GM18505 (cell line): Measurements from ENCODE around the gene MDM1.

Experiments used
- ATAC-seq: cut with Tn5 transposase; IDR thresholded peaks from one replicate; pipeline ENCODE4 v1.9.1; 2021; ENCODE audit not compliant: unreplicated experiment
- POLR2A ChIP-seq: IDR thresholded peaks from 4 replicates; pipeline ENCODE4 v1.6.1; 2011; ENCODE audit warnings: borderline replicate concordance; ENCODE audit not compliant: insufficient read depth, insufficient read length; ENCODE audit errors: extremely low read depth

The MDM1 gene

DNA sequence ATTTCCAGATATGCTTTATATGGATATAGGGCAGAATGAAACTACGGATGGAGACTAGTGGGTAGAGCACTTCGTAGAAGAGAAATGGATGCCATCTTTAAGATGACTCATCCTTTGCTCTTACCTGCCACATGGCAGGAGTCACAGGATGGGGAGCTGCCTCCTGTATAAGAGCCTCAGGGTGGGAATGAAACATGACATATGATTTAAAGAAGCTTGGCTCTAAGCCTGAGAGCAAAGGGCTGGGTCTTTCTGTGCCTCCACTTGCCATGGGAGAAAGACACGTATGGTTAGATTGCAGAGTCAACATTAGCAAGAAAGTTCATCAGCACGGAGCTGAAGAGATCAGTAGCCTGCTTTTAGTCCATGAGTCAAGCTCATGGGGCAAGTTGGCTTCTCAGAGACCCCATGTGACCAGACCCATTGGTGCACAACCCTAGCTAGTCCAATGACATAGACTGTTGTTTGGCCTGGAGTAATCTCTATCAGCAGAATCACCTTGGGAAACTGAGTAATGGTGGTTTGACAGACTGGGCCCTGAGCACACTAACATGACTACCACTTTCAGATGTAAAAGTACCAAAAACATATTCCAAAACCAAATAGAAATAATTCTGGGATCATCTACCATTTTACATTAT is 40.6 kb downstream of the MDM1 start:
- TF ChIP-seq POLR2A = no peak
- ATAC-seq = no peak

DNA sequence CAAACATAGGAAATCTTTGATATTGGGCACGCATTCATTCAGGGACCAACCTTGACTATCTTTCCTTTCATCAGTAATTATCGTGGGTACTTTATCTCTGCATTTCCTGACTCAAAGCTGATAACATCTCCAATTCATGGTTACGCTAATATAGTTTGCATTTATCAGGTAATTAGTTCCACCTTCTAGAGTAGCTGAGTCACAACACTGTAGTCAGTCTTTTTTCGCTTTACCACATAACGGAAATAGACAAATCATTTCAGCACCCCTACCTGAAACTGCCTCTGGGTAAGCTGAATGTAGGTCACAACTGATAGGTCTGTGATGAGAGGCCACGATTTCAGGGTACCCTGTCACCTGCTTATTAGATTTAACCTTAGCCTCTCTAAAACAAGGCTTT is 42.0 kb downstream of the MDM1 start:
- no peak for TF ChIP-seq POLR2A
- peak; percentile 97 for ATAC-seq

DNA sequence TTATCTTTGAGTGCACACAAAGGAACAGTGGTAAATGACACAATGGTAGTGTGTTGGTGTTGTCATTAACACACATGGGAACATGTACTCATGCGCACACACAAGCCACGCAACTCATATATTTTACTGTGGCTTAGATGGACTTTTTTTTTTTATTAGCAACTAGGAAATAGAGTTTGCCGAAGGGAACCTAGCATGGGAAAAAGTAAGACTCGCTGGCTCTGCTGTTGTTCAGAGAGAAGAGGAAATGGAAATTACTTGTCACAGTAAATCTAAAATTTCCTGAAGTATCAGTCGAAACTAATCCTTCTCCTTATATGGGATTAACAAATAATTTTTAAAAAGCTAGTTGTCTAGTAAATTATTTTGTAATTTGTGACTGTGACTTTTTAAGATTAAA is 45.1 kb downstream of the MDM1 start:
- ATAC-seq = no peak
- no peak for TF ChIP-seq POLR2A

DNA sequence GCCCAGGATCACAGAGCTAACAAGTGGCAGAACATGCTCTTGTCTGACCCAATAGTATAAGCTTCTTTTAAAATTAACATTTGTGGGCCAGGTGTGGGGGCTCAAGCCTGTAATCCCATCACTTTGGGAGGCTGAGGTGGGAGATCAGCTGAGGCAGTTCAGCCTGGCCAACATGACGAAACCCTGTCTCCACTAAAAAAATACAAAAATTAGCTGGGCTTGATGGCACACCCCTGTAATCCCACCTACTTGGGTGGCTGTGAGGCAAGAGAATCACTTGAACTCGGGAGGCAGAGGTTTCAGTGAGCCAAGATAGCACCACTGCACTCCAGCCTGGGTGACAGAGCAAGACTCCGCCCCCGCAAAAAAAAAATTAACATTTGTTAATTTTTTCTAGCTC is 45.8 kb downstream of the MDM1 start:
- TF ChIP-seq POLR2A = no peak
- no peak for ATAC-seq

DNA sequence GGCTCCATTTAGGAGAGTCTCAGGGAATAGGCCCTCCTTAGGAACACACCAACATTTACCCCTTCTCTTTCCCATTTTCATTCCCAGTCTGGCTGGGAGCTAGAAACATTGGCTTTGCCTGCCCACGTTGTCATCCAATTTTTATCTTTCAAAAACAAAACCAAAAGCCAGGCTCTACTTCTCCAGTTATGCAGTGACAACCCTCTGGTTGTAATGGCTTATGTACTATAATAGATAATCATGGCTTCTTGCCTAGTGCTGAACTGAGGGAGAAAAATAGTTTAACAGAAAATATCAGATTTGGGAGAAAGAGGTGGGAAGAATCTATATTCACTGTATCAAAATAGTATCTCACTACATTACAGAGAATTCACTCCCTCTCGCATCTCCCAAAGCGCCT is 46.6 kb downstream of the MDM1 start:
- no peak for ATAC-seq
- TF ChIP-seq POLR2A = no peak

DNA sequence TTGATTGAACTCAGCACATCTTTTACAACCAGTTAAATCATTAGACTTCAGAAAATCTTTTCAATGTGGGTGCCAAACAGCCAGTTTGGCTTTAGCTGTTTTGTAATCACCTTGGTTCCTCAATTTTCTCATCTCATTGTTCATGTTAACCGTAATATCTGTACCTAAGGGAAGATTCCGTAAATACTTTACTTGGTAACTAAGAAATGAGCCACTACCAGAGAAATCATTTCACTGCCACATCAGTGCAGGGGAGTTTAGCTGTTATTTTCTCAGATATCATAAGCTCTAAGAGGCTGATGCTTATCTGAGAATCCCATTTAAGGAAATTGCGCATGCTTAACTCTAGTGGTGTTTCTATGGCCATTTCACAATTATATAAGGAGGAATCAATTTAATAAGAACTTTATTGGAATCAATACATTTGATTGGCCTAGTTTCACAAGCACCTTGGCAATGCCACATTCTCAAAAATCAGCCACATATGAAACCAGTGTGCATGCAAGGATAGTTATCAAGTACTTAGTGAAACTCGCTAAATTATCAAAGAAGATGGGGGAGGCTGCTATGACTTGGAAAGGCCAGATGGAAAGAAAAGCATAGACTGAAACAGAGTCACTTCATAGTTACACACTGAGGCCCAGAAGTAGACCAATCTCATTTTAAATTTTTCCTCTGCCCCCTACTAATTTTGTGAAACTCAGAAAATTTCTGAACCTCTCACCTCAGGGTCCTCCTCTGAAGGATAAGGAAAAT is 50.7 kb downstream of the MDM1 start:
- TF ChIP-seq POLR2A = no peak
- no peak for ATAC-seq

DNA sequence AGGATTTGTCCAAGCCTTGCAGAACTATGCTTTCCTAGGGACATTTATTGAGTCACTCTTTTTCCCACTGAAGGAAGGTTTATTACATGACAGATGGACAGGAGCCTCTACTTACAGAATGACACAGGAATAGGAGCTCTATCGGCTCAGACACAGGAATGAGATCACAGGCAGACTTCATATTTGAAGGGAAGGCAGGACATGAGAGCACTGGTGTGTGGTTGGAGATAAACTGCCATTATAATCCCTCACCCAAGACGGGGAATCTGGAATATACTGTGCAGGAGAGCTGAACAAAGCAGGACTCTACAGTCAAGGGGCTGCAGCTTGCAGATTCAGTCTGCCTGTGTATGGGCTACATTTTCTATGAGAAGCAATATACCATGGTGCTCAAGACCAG is 51.9 kb downstream of the MDM1 start:
- no peak for ATAC-seq
- no peak for TF ChIP-seq POLR2A

DNA sequence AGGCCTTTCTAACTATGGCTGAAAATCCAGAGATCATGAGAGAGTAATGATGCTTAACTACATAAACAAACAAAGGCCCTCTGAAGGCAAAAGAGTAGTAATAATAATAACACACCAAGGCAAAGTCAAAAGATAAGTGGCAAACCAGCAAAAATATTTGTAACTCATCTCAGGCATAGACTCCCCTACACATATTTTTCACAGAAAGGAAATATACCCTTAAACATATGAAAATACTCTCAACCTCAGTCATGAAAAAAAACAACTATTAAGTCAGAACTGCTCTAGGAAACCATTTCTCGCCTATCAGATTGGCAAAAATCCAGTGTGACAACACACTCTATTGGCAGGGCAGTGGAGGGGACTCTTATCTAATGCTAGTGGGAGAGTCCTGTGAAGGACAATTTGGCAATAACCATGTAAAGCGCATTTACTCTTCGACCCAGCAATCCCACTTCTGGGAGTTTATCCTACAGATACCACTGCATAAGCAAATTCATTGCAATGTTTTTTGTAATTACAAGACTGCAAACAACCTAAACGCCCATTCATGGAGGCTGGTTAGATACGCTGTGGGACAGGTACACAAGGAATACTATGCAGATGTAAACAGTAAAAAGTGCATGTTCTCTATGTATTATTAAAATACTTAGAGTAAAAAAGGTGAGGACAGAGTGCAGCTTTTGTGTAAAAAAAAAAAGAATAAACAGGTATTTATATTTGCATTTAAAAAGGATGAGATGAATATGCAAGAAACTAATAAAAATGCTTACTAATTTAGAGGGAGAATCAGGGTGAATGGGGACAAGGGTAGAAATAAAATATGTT is 52.7 kb downstream of the MDM1 start:
- ATAC-seq = no peak
- no peak for TF ChIP-seq POLR2A

DNA sequence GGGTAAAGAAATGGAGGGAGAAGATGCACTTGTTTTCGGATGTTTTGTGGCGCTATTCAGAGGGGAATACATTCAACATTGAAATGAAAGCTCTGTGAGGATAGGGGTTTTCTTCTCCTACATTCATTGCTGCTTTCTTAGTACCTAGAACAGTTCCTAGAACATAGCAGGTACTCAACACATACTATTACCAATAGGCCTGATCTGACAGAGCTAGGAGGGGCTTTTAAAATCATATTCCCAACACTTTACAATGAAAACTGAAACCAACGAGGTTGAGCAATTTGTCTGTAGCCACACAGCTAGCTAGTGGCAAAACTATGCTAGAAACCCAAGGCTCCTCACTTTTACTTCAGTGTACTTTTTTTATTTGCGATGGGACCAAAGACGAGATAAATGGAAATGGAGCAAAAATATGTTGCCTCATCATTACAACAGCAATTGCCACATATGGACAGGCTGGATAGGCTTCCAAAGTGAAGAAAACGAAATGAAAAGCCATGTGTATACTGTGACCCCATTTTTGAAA is 55.7 kb downstream of the MDM1 start:
- no peak for ATAC-seq
- TF ChIP-seq POLR2A = no peak

DNA sequence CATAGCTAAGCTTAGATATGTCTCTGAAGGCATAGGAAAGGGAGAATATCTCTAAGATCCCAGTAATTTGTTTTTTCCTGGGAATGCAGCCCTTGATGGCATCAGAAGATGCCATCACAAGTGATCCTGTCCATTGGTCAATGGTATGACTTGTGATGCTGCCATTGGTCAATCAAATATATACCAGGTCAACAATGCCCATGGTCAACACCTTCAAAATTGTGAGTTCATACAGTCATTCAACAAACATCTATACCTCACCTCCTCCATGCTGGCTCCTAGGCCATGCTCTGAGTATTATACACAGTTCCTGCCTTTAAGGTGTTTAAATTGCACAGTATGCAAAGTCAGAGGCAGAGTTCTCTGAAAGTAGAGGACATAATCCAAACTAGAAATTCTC is 59.4 kb downstream of the MDM1 start:
- TF ChIP-seq POLR2A = no peak
- ATAC-seq = no peak

DNA sequence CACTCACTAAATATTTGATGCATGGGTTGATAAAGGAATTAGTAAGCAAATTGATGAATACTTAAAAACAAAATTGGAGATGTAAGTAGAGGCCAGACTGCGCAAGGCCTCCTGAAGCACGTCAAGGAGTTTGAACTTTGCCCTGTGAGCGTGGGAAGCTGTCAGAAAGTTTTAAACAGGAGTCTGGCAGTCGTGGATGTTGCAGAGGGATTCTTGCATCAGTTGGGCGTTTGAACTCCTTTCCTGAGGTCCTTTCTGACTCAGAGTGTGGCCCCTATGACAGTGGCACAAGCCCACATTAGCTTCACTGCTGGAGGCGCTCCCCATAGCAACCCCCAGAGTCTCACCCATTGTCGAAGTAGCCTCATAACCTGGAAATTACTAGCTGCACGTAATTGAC is 60.8 kb downstream of the MDM1 start:
- ATAC-seq = no peak
- TF ChIP-seq POLR2A = no peak

DNA sequence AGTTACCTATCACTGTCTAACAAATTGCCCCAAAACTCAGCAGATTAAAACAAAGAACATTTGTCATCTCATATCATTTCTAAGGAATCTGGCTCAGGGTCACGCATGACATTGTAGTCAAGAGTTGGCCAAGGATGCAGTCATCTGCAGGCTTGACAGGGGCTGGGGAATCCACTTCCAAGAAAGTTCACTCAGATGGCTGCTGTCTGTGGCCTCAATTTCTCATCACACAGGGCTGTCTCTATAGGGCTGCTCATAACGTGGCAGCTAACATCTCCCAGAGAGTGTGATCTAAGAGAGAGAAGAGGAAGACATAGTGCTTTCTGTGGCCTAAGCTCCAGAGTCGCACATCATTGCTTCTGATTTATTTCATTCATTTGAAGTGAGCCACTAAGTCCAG is 61.8 kb downstream of the MDM1 start:
- no peak for TF ChIP-seq POLR2A
- ATAC-seq = no peak

DNA sequence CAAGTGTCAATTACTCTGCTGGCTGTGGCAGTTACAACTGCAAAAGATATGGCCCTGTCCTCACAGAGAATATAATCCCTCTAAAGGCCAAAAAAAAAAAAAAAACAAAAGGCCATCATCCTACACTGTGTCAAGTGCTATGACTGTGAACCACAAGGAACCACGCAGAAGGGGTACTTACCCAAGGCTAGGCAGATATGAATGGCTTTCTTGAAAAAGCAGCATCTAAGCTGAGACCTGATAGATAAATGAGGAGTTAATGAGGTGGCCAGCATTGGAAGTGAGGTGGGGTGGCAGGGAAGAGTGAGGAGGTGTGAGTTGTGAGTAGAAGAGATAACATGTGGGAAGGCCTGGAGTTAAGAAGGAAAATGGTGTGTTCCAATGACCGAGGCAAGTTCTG is 62.4 kb downstream of the MDM1 start:
- ATAC-seq = no peak
- TF ChIP-seq POLR2A = no peak
